Dendritic cell treated with granulocyte-macrophage colony-stimulating factor and Interleukin-4, amounts not matched to agents 40 ng/mL and 50 ng/mL, for 4 days (primary cell): ENCODE results near the gene ZNF549.

Experiments used
- H3K27ac Mint-ChIP-seq: one replicate; pipeline ENCODE4 v1.8.0; 2022; ENCODE audit warnings: mild to moderate bottlenecking, mixed read lengths
- H3K27me3 Mint-ChIP-seq: one replicate; pipeline ENCODE4 v1.8.0; 2022; ENCODE audit warnings: mild to moderate bottlenecking, mixed read lengths
- H3K36me3 Mint-ChIP-seq: one replicate; pipeline ENCODE4 v1.8.0; 2022; ENCODE audit warnings: low read depth, mixed read lengths
- H3K4me1 Mint-ChIP-seq: one replicate; pipeline ENCODE4 v1.8.0; 2022; ENCODE audit warnings: low read depth, mixed read lengths
- H3K4me3 Mint-ChIP-seq: one replicate; pipeline ENCODE4 v1.8.0; 2022; ENCODE audit warnings: mild to moderate bottlenecking, moderate library complexity, mixed read lengths
- H3K9me3 Mint-ChIP-seq: one replicate; pipeline ENCODE4 v1.8.0; 2022; ENCODE audit warnings: mixed read lengths
- intact Hi-C: fragments of 100-400 bp; cut with micrococcal nuclease; formaldehyde crosslinking; loops from one replicate; pipeline ENCODE4 v1.15.0; 2022

Gene ZNF549

DNA sequence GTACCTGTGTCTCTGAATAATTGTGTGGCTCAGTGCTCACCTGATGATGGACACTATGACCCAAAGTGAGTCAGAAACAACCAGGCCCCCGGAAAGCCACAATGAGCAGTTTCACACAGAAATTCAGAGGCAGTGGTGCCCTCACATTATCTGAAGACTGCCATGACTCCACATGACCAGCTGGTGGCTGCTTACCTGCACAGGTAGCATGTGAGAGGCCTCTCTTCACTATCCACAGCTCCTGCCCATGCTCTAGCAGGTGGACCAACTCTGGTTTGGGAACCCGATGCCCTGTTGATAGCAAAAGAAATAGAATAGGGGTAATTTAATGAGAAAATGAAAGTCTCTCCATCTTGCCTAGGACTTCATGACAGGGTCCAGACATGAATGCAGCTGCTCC lies 25.3 kb downstream of the ZNF549 start:
- intact Hi-C loops: no loop called here
- H3K36me3 Mint-ChIP-seq: peaks cover 99% of the 10 kb centered on the region
- H3K4me3 Mint-ChIP-seq: no peak overlapping the region
- no peaks in the 10 kb centered on the region for H3K4me1 Mint-ChIP-seq
- no peaks in the 10 kb centered on the region for H3K27me3 Mint-ChIP-seq
- H3K9me3 Mint-ChIP-seq: peaks cover 98% of the 10 kb centered on the region
- H3K27ac Mint-ChIP-seq: no peak overlapping the region

- Mint-ChIP-seq H3K4me1 (peaks cover 23% of the 10 kb centered on the region), H3K4me3 (no peak overlapping the region), H3K27me3 (peaks cover 13% of the 10 kb centered on the region), H3K36me3 (peaks cover 71% of the 10 kb centered on the region), H3K27ac (no peak overlapping the region), H3K9me3 (peaks cover 81% of the 10 kb centered on the region)
- intact Hi-C loops: loop anchor here (2.0 kb wide), 2 partner anchors 31 to 75 kb away; partner anchors contain the start of genes ZNF211 and ZNF549
These were observed 30.5 kb downstream of the ZNF549 start for GRCh38 chr19:57557659-57558058.

DNA sequence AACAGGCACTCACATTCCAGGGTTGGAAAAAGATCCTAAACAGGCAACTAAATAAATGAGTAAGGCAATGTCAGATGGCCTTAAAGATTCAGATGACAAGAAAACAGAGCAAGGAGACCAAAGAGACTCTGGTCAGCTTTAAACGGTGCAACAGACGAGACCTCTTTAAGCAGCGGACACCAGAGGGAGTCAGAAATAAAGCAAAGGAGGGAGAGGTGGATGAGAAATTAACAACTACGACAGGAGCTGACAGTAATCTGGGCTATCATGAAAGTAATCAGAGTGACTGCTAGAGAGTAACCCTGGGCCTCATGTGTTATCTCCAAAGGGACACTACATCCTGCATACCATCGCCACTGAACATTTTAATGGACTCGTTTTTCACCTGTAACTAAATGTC lies 31.4 kb downstream of the ZNF549 start:
- Mint-ChIP-seq H3K36me3 (peaks cover 62% of the 10 kb centered on the region), H3K27ac (peak overlapping the region; percentile 91), H3K27me3 (peaks cover 13% of the 10 kb centered on the region), H3K9me3 (peaks cover 80% of the 10 kb centered on the region), H3K4me1 (peaks cover 23% of the 10 kb centered on the region), H3K4me3 (peak overlapping the region; percentile 92)
- intact Hi-C loops: loop anchor here (2.0 kb wide), 2 partner anchors 32 to 74 kb away; partner anchors contain the start of genes ZNF211 and ZNF549

DNA sequence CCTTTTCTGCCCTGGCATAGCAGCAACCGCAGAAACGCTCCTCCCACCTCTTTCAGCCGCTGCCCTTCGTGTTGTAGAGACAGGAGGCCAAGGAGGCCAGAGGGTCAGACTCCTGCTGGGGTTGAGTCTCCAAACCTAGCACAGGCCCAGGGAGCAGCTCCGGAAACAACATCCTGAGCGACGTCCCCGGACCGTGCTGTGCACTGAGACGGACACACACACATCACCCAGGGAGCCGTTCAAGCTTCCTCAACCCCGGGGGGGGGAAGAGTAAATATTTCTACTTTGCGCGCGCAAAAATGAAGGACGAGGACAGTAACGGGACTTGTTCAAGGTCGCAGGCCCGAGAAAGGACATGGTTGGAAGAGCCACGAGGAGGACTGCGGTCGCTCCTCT lies 31.9 kb downstream of the ZNF549 start:
- intact Hi-C loops: loop anchor here (2.0 kb wide), 2 partner anchors 32 to 74 kb away; partner anchors contain the start of genes ZNF211 and ZNF549
- peak overlapping the region; percentile 91 for H3K27ac Mint-ChIP-seq
- H3K4me1 Mint-ChIP-seq: peaks cover 23% of the 10 kb centered on the region
- peaks cover 80% of the 10 kb centered on the region for H3K9me3 Mint-ChIP-seq
- peaks cover 13% of the 10 kb centered on the region for H3K27me3 Mint-ChIP-seq
- H3K36me3 Mint-ChIP-seq: peaks cover 57% of the 10 kb centered on the region
- H3K4me3 Mint-ChIP-seq: peak overlapping the region; percentile 92

- Mint-ChIP-seq H3K4me1 (peaks cover 23% of the 10 kb centered on the region), H3K9me3 (peaks cover 80% of the 10 kb centered on the region), H3K4me3 (peak within 1 kb of the TSS; percentile 92), H3K27ac (peak within 1 kb of the TSS; percentile 91), H3K27me3 (peaks cover 13% of the 10 kb centered on the region), H3K36me3 (peaks cover 52% of the 10 kb centered on the region)
- intact Hi-C loops: loop anchor here (2.0 kb wide), 2 partner anchors 33 to 73 kb away; partner anchors contain the start of genes ZNF211 and ZNF549
These were observed 32.4 kb downstream of the ZNF549 start, which contains the start of gene ZNF550 for GRCh38 chr19:57559404-57560025. ZNF550 (minus strand) TSS chr19:57559863; CDS start chr19:57559682, 181 bp downstream.

GRCh38 chr19:57560049-57560491 lies 32.9 kb downstream of the ZNF549 start:
- H3K4me1 Mint-ChIP-seq: peaks cover 23% of the 10 kb centered on the region
- H3K36me3 Mint-ChIP-seq: peaks cover 47% of the 10 kb centered on the region
- peak overlapping the region; percentile 91 for H3K27ac Mint-ChIP-seq
- peaks cover 80% of the 10 kb centered on the region for H3K9me3 Mint-ChIP-seq
- intact Hi-C loops: no loop called here
- peaks cover 13% of the 10 kb centered on the region for H3K27me3 Mint-ChIP-seq
- H3K4me3 Mint-ChIP-seq: peak overlapping the region; percentile 92

GRCh38 chr19:57563547-57563946 lies 36.4 kb downstream of the ZNF549 start:
- no peak overlapping the region for H3K27ac Mint-ChIP-seq
- peaks cover 21% of the 10 kb centered on the region for H3K36me3 Mint-ChIP-seq
- peaks cover 80% of the 10 kb centered on the region for H3K9me3 Mint-ChIP-seq
- intact Hi-C loops: no loop called here
- H3K4me3 Mint-ChIP-seq: no peak overlapping the region
- peaks cover 16% of the 10 kb centered on the region for H3K4me1 Mint-ChIP-seq
- H3K27me3 Mint-ChIP-seq: peaks cover 13% of the 10 kb centered on the region

DNA sequence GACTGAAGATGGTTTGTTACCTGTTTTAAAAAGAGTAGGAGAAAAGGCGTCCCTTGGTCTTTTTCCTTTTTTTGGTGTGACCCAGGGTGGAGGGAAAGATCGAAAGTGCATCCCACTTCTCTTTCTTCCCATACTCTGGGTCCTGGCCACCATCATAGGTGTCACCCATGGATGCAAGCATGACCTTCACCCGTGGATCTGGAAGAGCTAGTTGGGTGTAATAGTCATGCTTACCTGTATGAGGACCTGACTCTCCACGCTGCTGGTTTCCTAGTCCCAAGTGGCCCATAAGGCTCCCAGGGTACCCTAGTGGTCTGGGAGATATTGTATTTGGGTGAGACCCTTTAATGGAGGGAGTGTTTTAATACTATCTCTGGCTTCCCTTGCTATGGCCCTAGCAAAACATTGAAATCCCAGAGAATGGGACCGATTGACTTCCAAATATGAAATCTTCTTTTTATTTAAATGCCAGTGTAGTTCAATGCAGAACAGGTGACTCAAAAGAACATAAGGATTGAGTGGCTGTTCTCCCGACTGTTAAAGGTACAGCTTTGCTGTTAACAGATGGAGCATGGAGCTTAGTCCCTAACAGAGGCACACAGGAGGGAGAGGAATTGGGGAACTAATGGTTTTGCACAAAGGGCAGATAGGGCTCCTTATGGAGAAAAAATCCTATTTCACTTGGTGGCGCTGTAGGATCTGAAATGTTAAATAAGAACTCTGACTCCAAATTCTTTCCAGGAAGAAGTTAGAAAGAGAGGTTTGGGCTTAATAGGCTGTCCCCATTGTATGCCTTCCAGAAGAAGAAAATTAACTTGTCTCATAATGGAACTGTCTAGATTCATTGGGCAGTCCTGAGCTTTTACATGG lies 39.5 kb downstream of the ZNF549 start:
- Mint-ChIP-seq H3K27me3 (no peaks in the 10 kb centered on the region), H3K27ac (no peak overlapping the region), H3K36me3 (no peaks in the 10 kb centered on the region), H3K9me3 (peaks cover 95% of the 10 kb centered on the region), H3K4me1 (no peaks in the 10 kb centered on the region), H3K4me3 (no peak overlapping the region)
- intact Hi-C loops: no loop called here

DNA sequence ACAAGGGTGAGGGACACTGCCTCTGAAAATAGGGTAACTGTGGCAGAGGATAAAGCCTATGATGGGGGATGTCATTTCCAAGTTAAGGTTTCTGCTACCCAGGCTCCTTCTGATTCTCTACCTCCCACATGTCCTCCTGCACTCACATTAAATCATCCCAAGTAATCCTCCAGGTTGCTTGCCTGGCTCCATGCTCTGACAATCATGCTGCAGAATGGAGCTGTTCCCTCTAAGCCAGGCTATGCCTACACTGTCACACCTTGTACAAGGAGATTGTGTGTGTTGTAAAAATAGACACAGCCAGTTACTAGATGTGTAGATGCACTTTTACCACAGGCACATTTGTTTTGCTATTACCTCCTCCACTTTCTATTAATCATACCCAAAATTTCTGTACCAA lies 43.6 kb downstream of the ZNF549 start:
- Mint-ChIP-seq H3K4me3 (no peak overlapping the region), H3K27me3 (no peaks in the 10 kb centered on the region), H3K36me3 (peaks cover 40% of the 10 kb centered on the region), H3K9me3 (peaks cover 100% of the 10 kb centered on the region), H3K27ac (no peak overlapping the region), H3K4me1 (no peaks in the 10 kb centered on the region)
- intact Hi-C loops: no loop called here

DNA sequence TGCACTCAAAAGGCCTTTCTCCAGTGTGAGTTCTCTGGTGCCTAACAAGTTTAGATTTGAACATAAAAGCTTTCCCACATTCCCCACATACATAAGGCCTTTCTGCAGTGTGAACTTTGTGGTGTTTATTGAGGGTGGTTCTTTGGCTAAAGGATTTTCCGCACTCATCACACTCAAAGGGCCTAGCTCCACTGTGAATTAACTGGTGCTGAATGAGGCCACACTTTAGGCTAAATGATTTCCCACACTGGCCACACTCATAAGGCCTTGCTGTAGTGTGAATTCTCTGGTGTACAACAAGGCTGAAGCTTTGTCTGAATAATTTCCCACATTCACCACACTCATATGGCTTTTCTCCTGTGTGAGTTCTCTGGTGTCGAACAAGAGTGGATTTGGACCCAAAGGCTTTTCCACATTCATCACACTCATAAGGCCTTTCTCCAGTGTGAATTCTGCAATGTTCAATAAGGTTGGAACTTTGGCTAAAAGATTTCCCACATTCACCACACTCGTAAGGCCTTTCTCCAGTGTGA lies 45.3 kb downstream of the ZNF549 start:
- no peak overlapping the region for H3K27ac Mint-ChIP-seq
- H3K9me3 Mint-ChIP-seq: peaks cover 100% of the 10 kb centered on the region
- H3K4me1 Mint-ChIP-seq: peaks cover 12% of the 10 kb centered on the region
- H3K4me3 Mint-ChIP-seq: no peak overlapping the region
- peaks cover 58% of the 10 kb centered on the region for H3K36me3 Mint-ChIP-seq
- H3K27me3 Mint-ChIP-seq: no peaks in the 10 kb centered on the region
- intact Hi-C loops: no loop called here

DNA sequence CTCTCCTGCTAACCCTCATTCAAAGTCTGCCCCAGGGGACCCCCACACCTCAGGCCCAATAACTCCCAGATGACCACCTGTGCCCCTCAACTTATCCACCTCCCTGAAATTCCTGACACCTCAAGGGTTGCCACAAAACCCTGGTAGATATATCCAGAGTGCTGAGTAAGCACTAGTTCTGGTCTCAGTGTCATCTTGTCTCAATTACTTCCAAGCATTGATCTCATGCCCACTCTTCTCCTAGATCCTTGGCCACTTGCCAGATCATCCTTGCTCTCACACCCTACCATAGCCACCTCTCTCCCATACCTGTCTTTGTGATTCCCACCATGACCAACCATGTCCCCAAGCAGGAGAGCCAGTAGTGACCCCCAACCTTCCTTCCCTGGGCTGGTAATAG lies 49.5 kb downstream of the ZNF549 start:
- Mint-ChIP-seq H3K9me3 (peaks cover 80% of the 10 kb centered on the region), H3K4me3 (no peak overlapping the region), H3K27me3 (no peaks in the 10 kb centered on the region), H3K27ac (no peak overlapping the region), H3K4me1 (peaks cover 20% of the 10 kb centered on the region), H3K36me3 (peaks cover 64% of the 10 kb centered on the region)
- intact Hi-C loops: loop anchor here (5.0 kb wide), 1 partner anchor 56 kb away; the partner anchor contains the start of gene ZNF211

DNA sequence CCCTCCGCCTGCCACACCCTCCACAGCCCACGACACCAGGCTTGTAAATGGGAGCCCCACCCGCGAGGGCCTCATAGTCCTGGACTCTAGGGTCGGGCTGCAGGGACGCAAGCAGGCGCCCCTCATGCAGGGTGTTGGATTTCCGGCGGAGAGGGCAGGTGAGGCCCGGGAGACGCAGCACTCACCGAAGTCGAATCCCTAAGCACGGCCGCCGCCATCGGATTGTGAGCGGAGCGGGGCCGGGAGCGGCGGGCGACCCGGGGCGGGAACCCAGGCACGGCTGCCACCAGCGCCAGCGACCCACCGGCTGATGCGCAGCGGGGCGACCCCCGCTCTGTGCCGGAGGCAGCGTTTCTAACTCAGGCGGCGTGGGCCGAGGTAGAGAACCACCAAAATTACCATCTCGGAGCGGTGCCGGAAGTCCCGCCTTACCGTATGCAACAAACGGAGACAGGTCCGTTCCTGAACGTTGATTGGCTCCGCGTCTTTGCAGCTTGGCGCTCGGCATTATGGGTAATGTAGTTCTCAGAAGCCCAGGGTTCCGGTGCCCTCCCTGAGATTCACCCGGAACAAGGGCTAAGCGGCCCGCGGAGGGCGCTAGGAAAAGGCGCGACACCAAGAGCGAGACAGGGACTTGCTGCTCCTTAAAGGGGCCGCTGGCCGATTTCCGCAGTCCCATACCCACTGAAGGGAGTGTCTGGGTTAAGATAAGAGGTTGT lies 51.5 kb downstream of the ZNF549 start, which contains the start of gene ZNF416:
TSS of gene ZNF416 (minus strand) at position 425 of the 719 bp plus-strand sequence. CDS start at position 218, 207 bp downstream.
- Mint-ChIP-seq H3K27me3 (no peaks in the 10 kb centered on the region), H3K36me3 (peaks cover 53% of the 10 kb centered on the region), H3K4me3 (peak within 1 kb of the TSS; percentile 82), H3K9me3 (peaks cover 76% of the 10 kb centered on the region), H3K4me1 (peaks cover 22% of the 10 kb centered on the region), H3K27ac (peak within 1 kb of the TSS; percentile 74)
- intact Hi-C loops: loop anchor here (2.0 to 5.0 kb wide), 2 partner anchors 52 to 54 kb away; partner anchors contain the start of genes ZNF211 and ZNF549

GRCh38 chr19:57583104-57583520 lies 56.0 kb downstream of the ZNF549 start:
- Mint-ChIP-seq H3K4me3 (peak overlapping the region; percentile 90), H3K27ac (peak overlapping the region; percentile 74), H3K9me3 (peaks cover 67% of the 10 kb centered on the region), H3K36me3 (peaks cover 54% of the 10 kb centered on the region), H3K4me1 (peaks cover 18% of the 10 kb centered on the region), H3K27me3 (no peaks in the 10 kb centered on the region)
- intact Hi-C loops: no loop called here
